Measurements from ENCODE around the gene MAP2K2.
"Not testable (repeated sequence)": the region's sequence is repeated elsewhere in the genome, so short reads cannot be mapped to it uniquely, and the experiment has no call there.

MAP2K2 gene

DNA sequence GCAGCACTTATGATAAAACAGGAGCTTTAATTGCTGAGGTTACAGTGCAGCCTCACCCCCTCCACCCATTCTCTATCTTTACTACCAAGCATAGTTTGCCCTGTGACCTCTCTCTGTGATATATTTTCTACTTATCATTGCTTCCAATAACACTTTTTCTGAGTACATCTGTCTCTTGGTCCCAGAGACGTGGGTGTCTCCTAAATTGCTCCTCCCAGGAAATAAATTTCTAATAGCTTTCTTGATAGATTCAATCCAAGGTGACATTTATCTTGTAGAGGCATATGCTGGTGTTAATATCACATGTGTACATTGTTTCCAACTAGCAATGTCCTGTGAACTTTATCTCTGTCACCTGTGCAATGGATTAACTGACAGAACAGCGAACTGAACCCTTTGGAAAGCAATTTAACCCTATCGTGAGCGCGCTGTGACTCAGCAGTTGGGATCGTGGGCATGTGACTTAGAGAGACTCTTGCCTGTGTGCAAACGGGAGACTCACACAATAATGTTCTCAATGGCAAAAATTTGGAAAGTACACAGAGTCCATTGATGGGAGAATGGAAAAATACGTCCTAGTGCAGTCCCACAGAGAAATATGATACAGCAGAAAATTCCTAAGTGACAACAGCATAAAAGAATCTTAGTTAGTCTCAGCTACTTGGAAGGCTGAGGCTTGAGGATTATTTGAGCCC is 7.0 kb upstream of the MAP2K2 start:
- DNase-seq (ENCODE audit: low spot score) = no peak

DNA sequence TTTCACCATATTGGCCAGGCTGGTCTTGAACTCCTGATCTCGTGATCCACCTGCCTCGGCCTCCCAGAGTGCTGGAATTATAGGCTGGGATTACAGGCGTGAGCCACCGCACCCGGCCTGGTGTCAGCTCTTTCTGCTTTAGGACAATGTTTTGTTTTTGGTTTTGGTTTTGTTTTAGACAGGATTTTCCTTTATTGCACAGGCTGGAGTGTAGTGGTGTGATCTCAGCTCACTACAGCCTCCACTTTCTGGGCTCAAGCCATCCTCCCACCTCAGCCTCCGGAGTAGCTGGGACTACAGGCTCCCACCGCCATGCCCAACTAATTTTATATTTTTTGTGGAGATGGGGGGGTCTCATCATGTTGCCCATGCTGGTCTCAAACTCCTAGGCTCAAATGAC is 5.1 kb upstream of the MAP2K2 start:
- DNase-seq (ENCODE audit: low spot score) = not testable (repeated sequence)

DNA sequence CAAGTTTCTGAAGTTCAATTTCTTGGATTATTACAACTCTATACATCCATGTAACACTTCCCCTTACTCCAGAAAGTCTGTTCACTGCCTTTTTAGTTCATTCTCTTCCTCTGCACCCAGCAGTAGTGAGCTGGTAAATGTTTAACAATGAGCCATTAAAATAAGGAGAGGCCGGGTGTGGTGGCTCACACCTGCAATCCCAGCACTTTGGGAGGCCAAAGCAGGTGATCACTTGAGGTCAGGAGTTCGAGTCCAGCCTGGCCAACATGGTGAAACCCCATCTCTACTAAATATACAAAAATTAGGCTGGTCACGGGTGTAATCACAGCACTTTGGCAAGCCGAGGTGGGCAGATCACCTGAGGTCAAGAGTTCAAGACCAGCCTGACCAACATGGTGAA is 3.4 kb upstream of the MAP2K2 start:
- DNase-seq (ENCODE audit: low spot score) = not testable (repeated sequence)

DNA sequence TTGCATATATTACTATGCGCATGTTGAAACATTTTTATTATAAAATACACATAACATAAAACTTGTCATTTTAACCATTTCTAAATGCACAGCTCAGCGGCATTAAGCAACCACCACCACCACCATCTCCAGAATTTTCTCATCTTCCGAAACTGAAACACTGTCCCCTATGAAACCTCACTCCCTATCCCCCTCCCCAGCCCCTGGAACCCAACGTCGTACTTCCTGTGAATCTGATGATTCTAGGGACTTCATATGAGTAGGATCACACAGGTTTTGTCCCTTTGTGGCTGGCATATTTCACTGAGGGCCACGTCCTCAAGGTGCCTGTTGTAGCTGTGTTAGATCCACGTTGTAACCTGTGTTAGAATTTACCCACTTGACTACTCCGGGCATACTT is 716 bp upstream of the MAP2K2 start:
- DNase-seq (ENCODE audit: low spot score) = no peak

DNA sequence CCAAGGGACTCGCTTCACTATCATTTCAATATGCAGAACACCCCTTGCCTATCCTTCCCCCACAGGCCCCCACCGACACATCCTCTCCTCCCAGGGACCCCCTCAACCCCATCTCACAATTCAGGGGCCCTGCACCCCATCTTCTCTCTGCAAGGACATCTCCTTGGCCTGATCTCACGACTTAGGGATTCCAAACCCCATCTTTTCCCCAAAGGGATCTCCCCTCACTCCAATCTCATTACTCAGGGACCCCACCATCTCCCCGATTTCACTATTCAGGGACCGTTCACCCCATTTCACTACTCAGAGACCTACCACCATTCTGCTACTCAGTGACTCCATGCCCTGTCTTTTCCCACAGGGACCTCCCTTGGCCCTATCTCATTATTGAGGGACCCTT is 1.4 kb downstream of the MAP2K2 start:
- no peak for DNase-seq (ENCODE audit: low spot score)

DNA sequence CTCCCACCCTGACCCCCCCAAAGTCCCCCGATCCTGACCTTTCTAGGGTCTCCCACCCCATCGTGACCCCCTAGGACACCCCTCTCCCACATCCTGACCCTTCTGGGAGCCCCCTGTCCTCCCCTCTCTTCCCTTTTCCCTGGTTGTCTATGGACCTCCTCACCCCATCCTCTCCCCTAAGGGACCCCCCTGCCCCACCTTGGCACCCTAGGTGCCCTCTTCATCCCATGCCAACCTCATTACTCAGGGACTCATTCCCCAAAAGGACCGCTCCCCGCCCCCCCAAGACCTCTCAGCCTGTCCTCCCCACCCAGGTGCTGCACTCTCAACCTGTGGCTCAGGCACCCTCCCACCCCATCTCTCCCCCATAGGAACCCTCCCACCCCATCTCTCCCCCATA is 2.1 kb downstream of the MAP2K2 start:
- DNase-seq (ENCODE audit: low spot score) = no peak

DNA sequence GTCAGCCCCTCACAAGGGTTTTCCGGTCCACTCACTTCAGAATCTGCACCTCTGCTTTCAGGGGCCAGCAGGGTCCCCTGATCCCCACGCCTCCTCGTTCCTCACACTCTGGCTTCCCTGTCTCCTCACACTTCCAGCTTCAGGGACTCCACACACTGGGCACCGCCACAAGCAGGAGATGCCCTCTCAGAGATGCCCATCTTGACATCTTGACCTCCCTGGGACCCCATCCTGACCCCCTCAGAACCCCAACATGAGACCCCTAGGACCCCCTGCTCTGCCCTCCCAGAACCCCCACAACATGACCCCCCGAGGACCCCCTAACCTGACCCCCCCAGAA is 2.7 kb downstream of the MAP2K2 start:
- no peak for DNase-seq (ENCODE audit: low spot score)

DNA sequence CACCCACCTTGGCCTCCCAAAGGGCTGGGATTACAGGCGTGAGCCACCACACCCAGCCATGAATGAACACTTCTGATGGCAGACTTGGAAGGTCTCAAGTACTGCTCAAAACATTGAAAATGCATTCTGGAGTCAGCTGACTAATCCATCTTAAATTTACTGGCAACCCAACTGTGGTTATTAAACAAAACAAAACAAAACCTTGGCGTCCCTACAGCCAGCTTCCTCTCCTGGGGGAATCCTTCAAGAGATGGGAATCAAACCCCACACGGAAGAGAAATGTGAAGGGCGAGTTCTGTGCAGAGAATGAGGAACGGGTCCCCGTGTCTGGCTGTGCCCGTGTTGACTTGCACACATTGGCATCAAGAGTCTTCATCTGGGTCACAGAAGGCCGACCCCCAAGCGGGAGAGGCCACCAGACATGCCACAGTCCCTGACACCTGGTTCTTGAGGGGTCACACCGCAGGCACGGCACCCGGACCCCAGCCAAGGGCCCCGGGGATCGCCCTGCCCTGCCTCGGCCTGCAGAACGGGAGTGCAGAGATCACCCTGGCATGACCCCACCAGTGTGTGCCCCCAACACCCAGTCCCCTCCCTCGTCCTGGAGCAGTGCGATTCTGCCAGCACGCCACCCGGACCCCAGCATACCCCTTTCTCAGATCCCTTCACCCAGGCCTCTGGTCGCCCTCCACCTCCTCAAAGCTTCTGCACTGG is 3.2 kb downstream of the MAP2K2 start:
- DNase-seq (ENCODE audit: low spot score) = no peak

DNA sequence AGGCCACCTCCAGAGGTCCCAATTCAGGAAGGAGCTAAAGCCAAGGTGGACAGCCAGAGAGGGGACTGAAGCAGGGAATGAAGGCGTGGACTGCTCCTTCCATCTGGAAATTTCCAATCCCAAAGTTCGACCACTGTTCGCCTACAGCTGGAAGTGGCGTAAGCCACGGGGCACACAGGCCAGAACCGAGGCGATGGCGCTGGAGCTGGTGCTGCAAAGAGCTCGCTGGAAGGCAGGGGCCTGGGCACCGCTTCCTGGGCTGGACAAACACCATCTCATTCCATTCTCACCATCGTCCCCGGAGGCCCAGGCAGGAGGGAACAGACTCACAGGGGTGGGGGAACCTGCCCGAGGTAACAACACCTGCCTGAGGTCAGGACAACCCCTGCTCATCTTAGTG is 4.2 kb downstream of the MAP2K2 start:
- DNase-seq (ENCODE audit: low spot score) = no peak

DNA sequence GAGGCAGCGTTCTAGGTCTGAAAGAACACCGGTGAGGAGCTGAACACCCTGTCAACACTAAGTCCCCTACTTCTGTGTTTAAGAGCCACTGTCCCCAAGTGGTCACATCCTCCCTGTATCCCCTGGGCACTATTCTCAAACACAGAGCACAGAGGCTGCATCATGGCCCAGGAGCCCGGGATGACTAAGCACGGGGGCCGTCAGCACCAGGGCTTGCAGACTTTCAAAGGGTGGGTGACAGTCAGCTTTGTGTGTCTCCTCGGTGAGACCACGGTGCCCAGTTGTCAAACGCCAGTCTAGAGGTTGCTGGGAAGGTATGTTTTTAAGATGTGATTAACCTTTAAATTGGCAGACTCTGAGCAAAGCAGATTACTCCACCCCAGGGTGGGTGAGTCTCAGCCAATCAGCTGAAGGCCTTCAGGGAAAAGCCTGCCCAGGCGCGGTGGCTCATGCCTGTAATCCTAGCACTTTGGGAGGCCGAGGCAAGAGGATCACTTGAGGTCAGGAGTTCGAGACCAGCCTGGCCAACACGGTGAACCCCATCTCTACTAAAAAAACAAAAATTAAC is 8.0 kb downstream of the MAP2K2 start:
- DNase-seq (ENCODE audit: low spot score) = no peak

DNA sequence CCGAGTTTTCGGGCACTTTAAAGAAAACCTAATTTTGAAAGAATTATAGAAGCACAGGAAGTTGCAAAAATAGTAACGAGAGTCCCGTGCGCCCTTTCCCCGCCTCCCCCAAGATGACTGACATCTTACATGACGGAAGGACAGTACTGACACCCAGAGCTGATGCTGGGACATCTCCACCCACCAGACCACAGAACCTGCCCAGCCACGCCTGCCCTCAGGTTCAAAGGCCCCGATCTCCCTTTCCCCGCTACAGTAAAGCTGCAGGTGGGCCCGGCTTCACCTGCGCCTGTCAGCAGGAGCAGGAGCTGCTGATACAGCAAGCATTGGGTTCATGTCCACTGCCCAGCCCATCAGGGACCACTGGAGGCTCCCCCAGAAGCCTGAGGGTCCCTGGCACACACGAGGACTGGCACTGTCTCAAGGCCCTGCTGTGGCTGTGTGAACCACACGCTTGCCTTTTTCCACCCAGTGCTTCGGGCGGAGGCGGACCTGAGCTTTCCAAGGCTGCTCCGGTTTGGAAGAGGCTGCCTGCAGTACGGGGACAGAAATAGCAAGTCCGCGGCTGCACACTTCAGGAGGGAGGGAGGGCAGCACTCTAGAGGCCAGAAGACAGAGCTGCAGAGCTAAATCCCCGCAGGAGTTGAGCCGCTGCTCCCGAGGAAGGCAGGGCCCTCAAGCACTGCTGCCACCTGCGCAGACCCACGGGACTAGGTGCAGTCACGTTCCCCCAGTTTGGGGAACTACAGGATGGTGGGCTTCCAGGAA is 8.7 kb downstream of the MAP2K2 start:
- DNase-seq (ENCODE audit: low spot score) = peak; percentile 77

DNA sequence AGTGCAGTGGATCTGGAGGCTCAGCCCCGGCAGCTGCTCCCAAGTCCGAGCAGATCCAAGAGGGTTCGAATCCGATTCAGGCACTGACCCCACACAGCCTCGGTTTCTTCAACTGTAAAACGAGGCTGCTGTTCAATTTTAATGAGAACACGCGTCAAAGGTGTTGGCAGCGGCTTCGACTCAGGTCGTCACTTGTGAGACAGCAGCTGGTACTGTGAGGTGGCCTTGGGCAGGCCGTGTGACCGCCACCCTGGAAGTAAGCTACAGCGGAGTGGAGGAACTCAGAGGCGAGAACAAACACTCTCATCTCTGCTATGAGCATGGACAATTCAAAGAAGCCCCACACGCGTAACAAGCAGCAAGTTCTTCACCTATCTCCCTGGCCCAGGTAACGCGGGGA is 9.7 kb downstream of the MAP2K2 start:
- no peak for DNase-seq (ENCODE audit: low spot score)

DNA sequence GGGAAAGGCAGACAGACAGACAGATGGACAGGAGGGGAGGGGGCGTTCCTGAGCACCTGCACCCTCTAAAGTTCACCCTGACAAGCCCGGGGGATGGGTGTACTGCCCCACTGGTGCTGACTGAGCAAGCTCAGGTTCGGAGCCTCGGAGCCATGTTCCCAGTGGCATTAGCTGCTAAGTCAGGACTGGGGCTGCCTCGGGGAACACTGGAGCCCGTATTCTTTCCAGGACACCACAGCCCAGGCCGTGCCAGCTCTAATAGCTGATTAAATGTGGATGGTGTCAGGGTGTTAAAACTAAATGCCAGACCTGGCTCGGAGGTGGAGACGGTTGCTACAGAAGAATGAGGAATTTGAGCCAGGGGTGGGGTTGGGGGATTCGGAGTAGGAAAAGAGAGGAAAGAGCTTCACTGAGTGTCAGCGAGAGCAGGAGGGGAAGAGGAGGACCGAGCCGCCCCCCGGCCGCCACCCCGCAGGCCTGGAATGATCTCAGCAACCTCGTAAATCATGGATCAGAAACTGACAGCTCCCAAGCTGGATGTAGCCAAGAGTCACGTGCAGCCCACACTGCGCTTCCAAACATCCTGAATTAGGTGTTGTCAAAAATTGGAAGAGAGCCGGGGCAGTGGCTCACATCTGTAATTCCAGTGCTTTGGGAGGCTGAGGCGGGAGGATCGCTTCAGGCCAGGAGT is 10.4 kb downstream of the MAP2K2 start:
- no peak for DNase-seq (ENCODE audit: low spot score)

DNA sequence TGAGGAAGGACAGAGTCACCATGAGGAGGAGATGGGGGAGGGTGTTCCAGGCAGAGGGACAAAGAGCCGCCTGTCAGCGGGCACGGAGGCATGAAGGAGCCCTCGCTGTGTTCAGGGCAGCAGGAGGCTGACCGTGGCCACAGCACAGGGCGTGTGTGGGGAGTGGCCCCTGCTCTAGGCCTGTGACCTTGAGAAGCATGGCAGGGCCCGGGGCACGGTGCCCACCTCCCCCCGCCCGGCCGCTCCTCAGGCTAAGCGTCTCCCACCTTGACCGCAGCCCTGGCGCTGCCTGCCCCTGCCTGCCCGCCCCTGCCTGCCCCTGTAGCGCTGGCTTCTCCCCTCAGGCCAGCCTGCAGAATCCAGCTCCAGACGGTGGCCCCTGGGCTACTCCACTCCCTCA is 11.6 kb downstream of the MAP2K2 start:
- no peak for DNase-seq (ENCODE audit: low spot score)

DNA sequence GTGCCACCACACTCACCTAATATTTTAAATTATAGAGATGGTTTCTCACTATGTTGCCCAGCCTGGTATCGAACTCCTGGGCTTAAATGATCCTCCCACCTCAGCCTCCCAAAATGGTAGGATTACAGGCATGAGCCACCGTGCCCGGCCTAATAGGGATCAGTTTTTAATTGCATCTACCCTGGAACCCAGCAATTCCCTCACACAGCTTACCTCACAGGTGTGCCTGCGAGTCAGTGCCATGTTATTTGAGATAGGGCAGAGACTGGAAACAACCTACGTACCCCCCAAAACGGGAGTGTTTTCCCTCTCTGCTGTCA is 14.3 kb downstream of the MAP2K2 start:
- DNase-seq (ENCODE audit: low spot score) = no peak

DNA sequence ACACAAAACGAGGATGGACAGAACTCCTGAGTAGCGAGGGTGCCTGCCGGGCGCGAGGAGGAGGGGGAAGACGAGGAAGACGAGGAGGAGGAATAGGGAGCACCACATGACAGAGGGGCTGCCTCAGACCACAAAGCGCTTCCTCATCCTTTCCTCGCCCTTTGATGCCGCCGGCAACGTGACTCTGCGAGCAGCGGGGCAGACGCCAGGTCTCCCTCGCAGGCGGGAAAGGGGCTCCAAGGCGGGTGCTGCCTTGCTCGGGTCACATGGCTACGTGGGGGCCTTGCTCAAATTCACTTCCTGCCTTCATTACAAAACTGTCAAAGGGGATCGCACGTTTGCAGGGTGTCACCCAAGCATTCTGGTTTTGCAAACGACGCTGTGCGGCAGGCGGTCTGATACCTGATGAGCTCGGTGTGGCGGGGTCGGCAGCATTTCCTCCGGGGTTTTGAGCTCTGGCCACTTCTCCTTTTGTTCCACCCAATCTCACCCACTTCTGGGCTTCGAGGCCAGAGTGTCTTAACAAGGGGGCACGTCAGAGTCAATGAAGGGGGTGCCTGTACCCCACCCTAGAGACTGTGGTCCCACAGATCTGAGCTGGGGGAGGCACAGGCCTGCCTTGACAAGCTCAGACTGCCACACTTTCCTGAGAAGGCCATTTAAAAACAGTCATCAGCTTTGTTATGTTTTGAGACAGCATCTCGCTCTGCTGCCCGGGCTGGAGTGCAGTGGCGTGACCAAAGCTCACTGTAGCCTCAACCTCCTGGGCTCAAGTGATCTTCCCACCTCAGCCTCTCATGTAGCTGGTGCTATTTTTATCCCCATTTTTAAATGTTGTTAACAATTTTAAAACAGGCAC is 14.9 kb downstream of the MAP2K2 start:
- no peak for DNase-seq (ENCODE audit: low spot score)

DNA sequence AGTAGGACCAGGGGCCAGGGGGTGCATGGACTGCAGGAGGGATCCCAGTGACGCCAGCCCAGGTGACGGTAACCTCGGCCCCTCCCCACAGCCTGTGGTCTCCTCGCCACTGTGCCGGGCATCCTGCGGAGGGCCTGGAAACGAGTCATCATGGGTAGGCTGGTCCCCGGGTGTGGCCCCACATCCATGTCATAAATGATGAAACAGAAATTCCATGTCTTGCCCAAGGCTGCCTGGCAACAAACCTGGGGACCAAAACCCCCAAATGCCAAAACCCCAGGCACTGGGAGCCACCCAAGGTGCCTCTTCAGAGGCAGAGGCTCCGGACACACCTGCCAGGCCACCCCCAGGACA is 20.9 kb downstream of the MAP2K2 start:
- no peak for DNase-seq (ENCODE audit: low spot score)

DNA sequence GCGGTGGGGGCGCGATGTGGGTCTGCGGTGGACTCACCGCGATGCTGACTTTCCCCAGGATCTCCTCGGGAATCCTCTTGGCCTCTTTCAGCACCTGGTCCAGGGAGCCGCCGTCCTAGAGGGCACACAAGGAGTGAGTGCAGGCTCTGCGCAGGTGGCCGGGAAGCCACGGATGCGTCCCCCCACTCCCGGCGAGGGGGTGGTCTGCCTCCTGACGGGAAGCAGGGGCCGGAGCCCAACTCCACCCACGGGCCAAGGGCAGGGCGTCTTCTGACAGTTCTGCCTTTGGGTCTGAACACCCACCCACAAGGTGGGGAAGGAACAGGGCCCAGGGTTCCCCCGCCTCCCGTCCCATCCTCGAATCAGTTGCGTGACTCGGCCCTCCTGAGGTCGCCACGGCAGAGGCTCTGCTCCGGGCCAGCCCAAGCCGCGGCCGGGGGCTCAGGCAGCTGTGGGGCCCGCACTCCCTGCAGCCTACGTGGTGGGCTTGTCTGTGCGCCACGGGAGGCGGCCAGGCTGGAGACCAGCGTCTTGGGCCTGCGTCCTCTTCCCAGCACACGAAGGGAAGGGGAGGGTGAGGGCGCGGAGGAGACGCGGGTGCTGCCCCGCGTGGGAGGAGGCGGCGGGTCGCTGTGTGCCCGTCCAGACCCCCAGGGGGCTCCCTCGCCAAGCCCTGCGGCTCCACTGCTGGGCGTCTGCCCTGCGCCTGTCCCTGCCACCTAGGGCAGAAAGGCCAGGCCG is 21.4 kb downstream of the MAP2K2 start:
- DNase-seq (ENCODE audit: low spot score) = no peak

DNA sequence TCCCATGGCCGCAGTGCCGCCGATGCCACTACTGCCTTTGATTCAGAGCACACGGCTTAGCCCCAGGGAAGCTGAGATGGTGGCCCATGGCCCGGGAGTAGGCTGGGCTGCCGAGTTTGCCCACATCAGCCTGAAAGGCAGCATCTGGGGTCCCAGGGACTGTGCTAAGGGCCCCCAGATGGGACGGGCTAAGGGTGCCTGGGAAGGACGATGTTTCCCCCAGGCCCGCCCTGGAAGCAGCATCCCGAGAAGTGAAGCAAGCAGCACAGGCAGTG is 22.5 kb downstream of the MAP2K2 start:
- DNase-seq (ENCODE audit: low spot score) = no peak

DNA sequence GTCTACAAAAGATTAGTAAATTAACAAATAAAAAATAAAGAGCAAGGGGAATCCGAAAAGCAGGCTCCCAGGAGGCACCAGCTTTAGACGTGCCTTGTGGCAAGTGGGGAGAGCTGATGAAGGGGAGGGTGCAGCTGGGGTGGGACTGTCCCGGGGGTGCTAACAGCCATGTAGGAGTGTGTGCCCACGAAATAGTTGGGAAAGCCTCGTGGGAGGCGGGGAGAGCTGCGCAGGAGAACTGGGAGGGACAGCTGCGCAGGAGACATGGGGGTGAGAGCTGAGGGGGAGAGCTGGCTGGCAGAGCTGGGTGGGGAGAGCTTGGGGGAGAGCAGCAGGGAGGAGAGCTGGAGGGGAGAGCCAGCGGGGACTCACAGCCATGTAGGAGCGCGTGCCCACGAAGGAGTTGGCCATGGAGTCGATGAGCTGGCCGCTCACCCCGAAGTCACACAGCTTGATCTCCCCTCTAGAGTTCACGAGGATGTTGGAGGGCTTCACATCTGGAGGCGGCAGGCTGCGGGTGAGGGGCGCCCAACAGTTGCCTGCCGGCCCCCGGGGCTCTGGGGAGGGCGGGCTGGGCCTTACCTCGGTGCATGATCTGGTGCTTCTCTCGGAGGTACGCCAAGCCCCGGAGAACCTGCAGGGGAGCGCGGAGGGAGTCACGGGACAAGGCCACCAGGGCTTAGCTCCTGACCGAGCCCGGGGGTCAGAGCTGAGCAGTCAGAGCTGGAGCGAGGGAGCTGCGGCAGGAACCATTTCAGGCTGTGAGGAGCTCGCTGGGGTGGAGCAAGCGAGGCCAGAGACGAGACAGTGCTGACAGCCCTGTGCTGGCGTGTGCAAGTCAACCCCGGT is 23.1 kb downstream of the MAP2K2 start:
- peak; percentile 25 for DNase-seq (ENCODE audit: low spot score)
